Stimulated activated CD4-positive, alpha-beta T cell treated with anti-CD3 and anti-CD28 coated beads, Interleukin-2, amount 100 ng/mL, for 24 hours (primary cell): ENCODE data around the gene MSANTD1.

Experiments
- DNase-seq, 2 donors: peaks; one replicate each; pipeline ENCODE4 v3.0.0-alpha.2; 2020

MSANTD1 gene

DNA sequence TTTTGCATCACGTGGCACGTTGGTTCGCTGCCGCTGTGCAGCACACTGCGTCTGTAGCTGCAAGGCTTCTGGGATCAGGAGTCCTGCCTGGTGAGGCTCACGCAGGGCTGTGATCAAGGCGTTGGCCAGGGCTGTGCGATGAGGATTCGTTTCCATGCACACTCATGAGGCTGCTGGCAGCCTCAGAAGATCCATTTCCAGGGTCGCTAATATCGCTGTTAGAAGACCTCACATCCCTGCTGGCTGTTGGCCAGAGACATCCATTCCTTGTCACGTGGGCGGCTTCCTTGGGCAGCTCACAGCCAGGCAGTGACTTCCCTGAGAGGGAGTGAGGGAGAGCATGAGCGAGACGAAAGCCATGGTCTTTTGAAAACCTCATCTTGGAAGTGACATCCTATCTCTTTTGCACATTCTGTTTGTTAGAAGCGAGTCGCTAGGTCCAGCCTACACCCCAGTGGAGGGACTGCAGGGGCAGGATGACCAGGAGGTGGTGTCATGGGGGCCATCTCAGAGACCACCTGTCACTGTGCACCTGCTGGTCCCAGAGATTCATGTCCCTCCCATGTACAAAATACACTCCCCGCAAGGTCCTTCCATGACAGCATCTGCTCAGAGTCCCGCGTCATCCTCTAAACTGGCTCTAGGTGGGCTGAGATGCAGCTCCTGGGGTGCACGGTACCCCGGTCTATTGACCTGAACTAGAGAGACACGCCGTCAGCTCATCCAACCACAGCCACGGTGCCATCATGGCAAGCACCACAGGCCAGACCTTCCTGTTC lies 56.1 kb downstream of the MSANTD1 start:
- no peak for DNase-seq

DNA sequence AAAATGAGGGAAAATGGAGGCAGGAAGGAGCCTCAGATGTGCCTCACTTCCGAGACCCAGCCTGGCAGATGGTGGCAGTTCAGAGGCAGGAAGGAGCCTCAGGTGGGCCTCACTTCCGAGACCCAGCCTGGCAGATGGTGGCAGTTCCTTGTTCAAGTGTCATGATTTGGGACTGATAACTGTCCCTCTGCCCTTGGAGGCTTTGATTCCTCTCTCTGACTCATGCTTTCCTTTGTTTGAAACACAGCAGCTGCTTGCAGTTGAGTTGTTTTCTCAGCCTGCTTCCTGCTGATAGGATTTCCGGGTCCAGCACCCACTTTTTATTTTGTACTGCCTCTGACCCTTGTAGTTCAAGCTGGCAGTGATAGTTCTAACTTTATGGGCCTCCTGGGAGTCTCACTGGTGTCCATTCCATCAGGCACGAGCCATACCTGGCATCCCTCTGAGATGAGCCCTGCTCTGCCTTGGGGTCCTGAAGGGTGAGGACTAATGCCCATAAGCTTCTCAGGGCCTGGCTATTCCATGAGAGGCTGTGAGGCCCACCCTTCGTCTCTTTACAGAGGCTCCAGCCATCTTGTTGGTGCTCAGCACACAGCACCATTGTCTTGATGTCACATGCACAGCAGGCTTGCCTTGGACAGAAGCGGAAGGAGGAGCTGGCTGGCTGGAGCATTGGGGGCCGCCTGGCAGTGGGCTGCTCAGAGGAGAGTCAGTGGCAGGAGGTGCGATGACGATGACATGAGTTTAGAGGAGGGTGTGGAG lies 56.8 kb downstream of the MSANTD1 start:
- DNase-seq: no peak
